H54 (cell line): Measurements from ENCODE around the gene MINPP1.
"Not testable (repeated sequence)": the region's sequence is repeated elsewhere in the genome, so short reads cannot be mapped to it uniquely, and the experiment has no call there.

Experiments
- DNase-seq: peaks from one replicate; pipeline ENCODE4 v3.0.0; 2011; ENCODE audit warnings: low spot score, mixed read lengths; ENCODE audit not compliant: insufficient read length
- FAIRE-seq: peaks from 3 replicates; lab custom pipeline; 2011; peaks lifted over from hg19 to GRCh38; lab: Jason Lieb, UNC
- POLR2A ChIP-seq: IDR thresholded peaks from 2 replicates; pipeline ENCODE4 v1.6.1; 2011; ENCODE audit warnings: low read depth, mild to moderate bottlenecking, low read length

The MINPP1 gene, protein sequence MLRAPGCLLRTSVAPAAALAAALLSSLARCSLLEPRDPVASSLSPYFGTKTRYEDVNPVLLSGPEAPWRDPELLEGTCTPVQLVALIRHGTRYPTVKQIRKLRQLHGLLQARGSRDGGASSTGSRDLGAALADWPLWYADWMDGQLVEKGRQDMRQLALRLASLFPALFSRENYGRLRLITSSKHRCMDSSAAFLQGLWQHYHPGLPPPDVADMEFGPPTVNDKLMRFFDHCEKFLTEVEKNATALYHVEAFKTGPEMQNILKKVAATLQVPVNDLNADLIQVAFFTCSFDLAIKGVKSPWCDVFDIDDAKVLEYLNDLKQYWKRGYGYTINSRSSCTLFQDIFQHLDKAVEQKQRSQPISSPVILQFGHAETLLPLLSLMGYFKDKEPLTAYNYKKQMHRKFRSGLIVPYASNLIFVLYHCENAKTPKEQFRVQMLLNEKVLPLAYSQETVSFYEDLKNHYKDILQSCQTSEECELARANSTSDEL

DNA sequence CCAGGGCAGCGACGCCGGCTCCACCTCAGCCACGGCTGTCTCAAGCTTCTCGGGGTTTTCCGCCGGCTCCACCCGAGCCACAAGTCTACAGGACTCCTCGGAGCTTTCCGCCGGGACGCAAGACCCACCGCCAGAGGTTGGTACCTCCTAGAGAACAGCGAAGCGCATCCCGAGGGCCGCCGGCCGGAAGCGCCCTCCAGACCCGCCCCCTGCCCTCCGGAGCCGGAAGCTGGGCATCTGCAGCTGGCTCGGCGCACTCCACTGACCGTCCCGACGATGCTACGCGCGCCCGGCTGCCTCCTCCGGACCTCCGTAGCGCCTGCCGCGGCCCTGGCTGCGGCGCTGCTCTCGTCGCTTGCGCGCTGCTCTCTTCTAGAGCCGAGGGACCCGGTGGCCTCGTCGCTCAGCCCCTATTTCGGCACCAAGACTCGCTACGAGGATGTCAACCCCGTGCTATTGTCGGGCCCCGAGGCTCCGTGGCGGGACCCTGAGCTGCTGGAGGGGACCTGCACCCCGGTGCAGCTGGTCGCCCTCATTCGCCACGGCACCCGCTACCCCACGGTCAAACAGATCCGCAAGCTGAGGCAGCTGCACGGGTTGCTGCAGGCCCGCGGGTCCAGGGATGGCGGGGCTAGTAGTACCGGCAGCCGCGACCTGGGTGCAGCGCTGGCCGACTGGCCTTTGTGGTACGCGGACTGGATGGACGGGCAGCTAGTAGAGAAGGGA lies at the start of gene MINPP1:
TSS of gene MINPP1 (plus strand) at position 254 of the 726 bp plus-strand sequence. CDS start at position 277, 23 bp downstream.
- DNase-seq: peak; percentile 92
- TF ChIP-seq POLR2A: peak; percentile 92
- FAIRE-seq: peak; percentile 90

DNA sequence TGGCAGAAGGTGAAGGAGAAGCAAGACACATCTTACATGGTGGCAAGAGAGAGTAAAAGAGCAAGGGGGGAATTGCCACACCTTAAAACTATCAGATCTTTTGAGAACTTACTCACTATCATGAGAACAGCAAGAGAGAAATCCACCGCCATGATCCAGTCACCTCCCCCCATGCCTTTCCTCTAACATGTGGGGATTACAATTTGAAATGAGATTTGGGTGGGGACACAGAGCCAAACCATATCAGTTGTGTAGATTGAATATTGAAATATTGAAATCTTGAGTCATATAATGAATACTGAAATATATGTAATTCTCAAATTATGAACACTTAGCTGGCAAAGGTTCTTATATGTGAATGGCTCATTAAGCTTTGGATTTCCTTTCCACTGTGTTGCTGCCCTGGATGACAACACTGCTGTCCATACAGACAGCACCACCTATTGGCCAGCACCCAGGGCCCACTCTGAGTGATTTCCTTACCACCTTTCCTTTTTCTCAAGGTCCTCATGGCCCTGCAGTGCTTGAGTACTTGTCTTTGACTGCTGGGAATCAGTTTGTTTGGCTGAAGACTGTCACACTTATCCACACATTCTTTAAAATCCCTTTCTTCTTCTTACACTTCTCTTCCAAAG lies 48.0 kb upstream of the MINPP1 start:
- peak; percentile 88 for FAIRE-seq
- not testable (repeated sequence) for DNase-seq

DNA sequence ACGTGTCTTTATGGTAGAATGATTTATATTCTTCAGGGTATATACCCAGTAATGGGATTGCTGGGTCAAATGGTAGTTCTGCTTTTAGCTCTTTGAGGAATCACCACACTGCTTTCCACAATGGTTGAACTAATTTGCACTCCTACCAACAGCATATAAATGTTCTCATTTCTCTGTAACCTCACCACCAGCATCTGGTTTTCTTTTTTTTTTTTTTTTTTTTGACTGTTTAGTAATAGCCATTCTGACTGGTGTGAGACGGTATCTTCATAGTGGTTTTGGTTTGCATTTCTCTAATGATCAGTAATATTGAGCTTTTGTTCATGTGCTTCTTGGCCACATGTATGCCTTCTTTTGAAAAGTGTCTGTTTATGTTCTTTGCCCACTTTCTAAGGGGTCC lies 42.9 kb upstream of the MINPP1 start:
- DNase-seq, FAIRE-seq: not testable (repeated sequence)

GRCh38 chr10:87466849-87467248 lies 37.8 kb upstream of the MINPP1 start:
- not testable (repeated sequence) for DNase-seq, FAIRE-seq

GRCh38 chr10:87488733-87489132 lies 16.0 kb upstream of the MINPP1 start:
- peak; percentile 84 for FAIRE-seq
- DNase-seq: not testable (repeated sequence)

- DNase-seq: not testable (repeated sequence)
- peak; percentile 75 for FAIRE-seq
These were observed 14.4 kb upstream of the MINPP1 start for GRCh38 chr10:87490285-87490684.

DNA sequence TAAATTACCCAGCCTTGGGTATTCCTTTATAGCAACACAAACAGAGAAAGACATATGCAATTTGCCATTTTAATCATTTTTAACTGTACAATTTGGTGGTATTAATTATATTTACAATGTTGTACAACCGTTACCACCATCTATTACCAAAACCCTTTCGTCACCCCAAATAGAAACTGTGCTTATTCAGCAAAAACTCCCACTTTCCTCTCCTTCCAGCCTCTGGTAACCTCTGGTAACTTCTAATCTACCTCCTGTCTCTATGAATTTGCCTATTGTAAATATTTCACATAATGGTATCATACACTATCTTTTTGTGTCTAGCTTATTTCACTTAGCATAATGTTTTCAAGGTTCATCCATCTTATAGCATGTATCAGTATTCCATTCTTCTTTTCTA lies 12.2 kb upstream of the MINPP1 start:
- DNase-seq, FAIRE-seq: not testable (repeated sequence)

GRCh38 chr10:87495446-87495845 lies 9.2 kb upstream of the MINPP1 start:
- not testable (repeated sequence) for FAIRE-seq, DNase-seq

- DNase-seq: not testable (repeated sequence)
- FAIRE-seq: peak; percentile 77
These were observed 7.3 kb upstream of the MINPP1 start for GRCh38 chr10:87497386-87497785.

GRCh38 chr10:87498106-87498789 lies 6.4 kb upstream of the MINPP1 start:
- DNase-seq, FAIRE-seq: not testable (repeated sequence)

DNA sequence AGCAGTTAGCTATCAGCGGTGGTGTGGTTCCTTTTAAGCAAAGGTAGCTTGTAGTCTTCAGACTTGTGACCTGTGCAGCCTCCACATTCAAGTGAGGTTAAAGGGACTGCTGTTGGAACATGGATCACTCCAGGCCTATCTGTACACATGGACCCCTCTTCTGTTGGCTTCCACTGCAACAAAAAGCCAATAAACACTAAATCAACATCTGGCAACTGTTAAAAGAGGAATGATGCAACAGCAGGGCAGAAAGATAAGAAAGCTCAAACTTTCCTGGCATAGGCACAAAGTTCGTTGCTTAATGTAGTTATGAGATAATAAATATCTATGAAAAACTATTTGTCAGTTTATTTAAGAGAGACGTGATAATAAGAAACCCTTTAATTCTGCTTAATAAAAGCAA lies 4.0 kb upstream of the MINPP1 start:
- no peak for DNase-seq
- no peak for TF ChIP-seq POLR2A
- no peak for FAIRE-seq

DNA sequence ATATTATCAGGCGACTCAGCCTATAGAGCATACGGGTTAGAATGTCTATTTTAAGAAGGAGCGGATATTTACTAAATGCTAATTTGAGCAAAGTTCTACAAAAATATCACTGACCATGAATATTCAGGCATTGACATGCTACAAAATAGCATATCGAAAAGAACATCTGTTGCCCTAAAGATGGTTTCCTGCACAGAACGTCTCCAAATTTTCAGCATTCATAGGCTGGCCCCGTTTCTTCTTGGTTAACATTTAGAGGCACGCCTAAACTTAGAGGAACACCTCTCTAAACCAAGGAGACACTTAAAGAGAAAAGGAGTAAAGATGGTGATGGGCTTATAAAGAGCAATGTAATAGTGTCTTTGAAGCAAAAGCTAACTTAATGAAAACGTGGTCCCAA lies 1.3 kb upstream of the MINPP1 start:
- no peak for DNase-seq
- FAIRE-seq: peak; percentile 61
- TF ChIP-seq POLR2A: no peak

GRCh38 chr10:87503886-87504285 lies 807 bp upstream of the MINPP1 start:
- FAIRE-seq (no peak), DNase-seq (no peak)
- no peak for TF ChIP-seq POLR2A

DNA sequence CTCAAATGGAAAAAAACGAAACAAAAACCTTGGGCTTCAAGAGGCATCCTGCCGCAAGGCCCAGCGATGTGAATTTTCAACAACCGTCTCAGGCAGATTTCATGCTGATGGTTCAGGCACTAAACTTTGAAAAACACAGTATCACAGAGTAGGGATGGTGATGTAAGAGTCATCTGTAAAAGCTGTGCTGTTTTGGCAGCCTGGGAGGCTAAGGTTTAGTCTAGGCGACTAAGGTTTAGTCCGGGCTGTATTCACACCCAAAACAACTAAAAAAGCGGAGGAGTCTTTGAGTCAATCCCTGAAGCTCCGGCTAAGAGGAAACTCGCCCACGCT lies 420 bp upstream of the MINPP1 start:
- DNase-seq: no peak
- TF ChIP-seq POLR2A: no peak
- no peak for FAIRE-seq
